ENCODE data around the gene FOXA2.

GRCh38 chr20:22619806-22620205 lies 35.4 kb upstream of the FOXA2 start:
- TF ChIP-seq ZNF384 (IDR thresholded peaks at IDR 0.05) (no peak), TARDBP (IDR thresholded peaks at IDR 0.05) (no peak), NFRKB (IDR thresholded peaks at IDR 0.05) (no peak)

Data from HEK293T (cell line).